HEK293 (cell line): ENCODE data around the gene ASCL5.
A peak's percentile ranks its signal among the peaks of the same experiment; 100 is the strongest.

ENCODE experiments used
- CTCF ChIA-PET: fragments of 350-600 bp; formaldehyde crosslinking; extraction: SDS; loops from one replicate; lab custom pipeline; 2021; ENCODE audit warnings: antibody characterized with exemption; lab: Yijun Ruan, JAX
- POLR2A ChIA-PET: fragments of 300-600 bp; formaldehyde crosslinking; extraction: SDS; loops from one replicate; lab custom pipeline; 2020; ENCODE audit warnings: antibody characterized with exemption, inconsistent platforms; lab: Yijun Ruan, JAX
- H3K27ac ChIP-seq: fragments of 200-500 bp; sonication (Bioruptor generic); 2 replicates; pipeline ENCODE4 v1.5.1; 2014; ENCODE audit warnings: low read depth, low read length, control low read depth, inconsistent platforms; ENCODE audit errors: extremely low read depth
- H3K36me3 ChIP-seq, 2 experiments: fragments of 200-500 bp in 1 of 2; sonication (Bioruptor generic) in 1 of 2; 1 replicate in 1 of 2; 2 replicates in 1 of 2; pipeline ENCODE4 v1.5.1; 2014 to 2017; ENCODE audit warnings: inconsistent platforms in 2 of 2, low read length in 2 of 2; ENCODE audit not compliant: control insufficient read depth in 2 of 2, insufficient read depth in 1 of 2
- H3K4me1 ChIP-seq: fragments of 200-500 bp; sonication (Bioruptor generic); 2 replicates; pipeline ENCODE4 v1.5.1; 2014; ENCODE audit warnings: mild to moderate bottlenecking, low read length, inconsistent platforms; ENCODE audit not compliant: control insufficient read depth, insufficient read depth
- H3K4me3 ChIP-seq: 2 replicates; pipeline ENCODE4 v1.5.1; 2011; ENCODE audit warnings: low read depth, mild to moderate bottlenecking, control low read depth, low read length, moderate library complexity
- H3K9me3 ChIP-seq: fragments of 200-500 bp; sonication (Bioruptor generic); 2 replicates; pipeline ENCODE4 v1.5.1; 2014; ENCODE audit warnings: low read depth, low read length, inconsistent platforms; ENCODE audit not compliant: control insufficient read depth, insufficient read depth
- BCL11A ChIP-seq: fragments of 450-650 bp; formaldehyde crosslinking; IDR thresholded peaks from 2 replicates; pipeline ENCODE4 v1.5.1; 2016; ENCODE audit warnings: low read depth, missing biosample characterization, missing genetic modification characterization
- HOXA7 ChIP-seq: sonication (generic); formaldehyde crosslinking; IDR thresholded peaks from 2 replicates; pipeline ENCODE4 v1.8.1; 2022; ENCODE audit warnings: missing genetic modification reagents, borderline replicate concordance
- KLF1 ChIP-seq: fragments of 450-650 bp; formaldehyde crosslinking; IDR thresholded peaks from 2 replicates; pipeline ENCODE4 v1.5.1; 2016; ENCODE audit warnings: missing biosample characterization, missing genetic modification characterization
- KLF10 ChIP-seq: fragments of 450-650 bp; IDR thresholded peaks from 2 replicates; pipeline ENCODE4 v1.5.1; 2018; ENCODE audit warnings: missing biosample characterization, mild to moderate bottlenecking, missing genetic modification characterization
- KLF9 ChIP-seq: fragments of 450-650 bp; formaldehyde crosslinking; IDR thresholded peaks from 2 replicates; pipeline ENCODE4 v1.5.1; 2016; ENCODE audit warnings: missing biosample characterization, missing genetic modification characterization, low read depth
- ZBTB21 ChIP-seq: fragments of 450-650 bp; formaldehyde crosslinking; IDR thresholded peaks from 2 replicates; pipeline ENCODE4 v1.5.1; 2017; ENCODE audit warnings: missing biosample characterization, missing genetic modification characterization
- ZBTB44 ChIP-seq: fragments of 450-650 bp; IDR thresholded peaks from 2 replicates; pipeline ENCODE4 v1.5.1; 2018; ENCODE audit warnings: missing biosample characterization, mild to moderate bottlenecking, missing genetic modification characterization
- ZBTB7A ChIP-seq: fragments of 450-650 bp; formaldehyde crosslinking; IDR thresholded peaks from 2 replicates; pipeline ENCODE4 v1.5.1; 2016; ENCODE audit warnings: low read depth, missing biosample characterization, missing genetic modification characterization
- ZBTB8A ChIP-seq: fragments of 450-650 bp; formaldehyde crosslinking; IDR thresholded peaks from 2 replicates; pipeline ENCODE4 v1.5.1; 2016; ENCODE audit warnings: missing biosample characterization, missing genetic modification characterization
- ZNF248 ChIP-seq: fragments of 450-650 bp; formaldehyde crosslinking; IDR thresholded peaks from 2 replicates; pipeline ENCODE4 v1.5.1; 2017; ENCODE audit warnings: missing biosample characterization, missing genetic modification characterization
- ZNF292 ChIP-seq: fragments of 450-650 bp; formaldehyde crosslinking; IDR thresholded peaks from 2 replicates; pipeline ENCODE4 v1.5.1; 2016; ENCODE audit warnings: low read depth, missing biosample characterization, missing genetic modification characterization, borderline replicate concordance
- ZNF449 ChIP-seq: fragments of 450-650 bp; formaldehyde crosslinking; IDR thresholded peaks from 2 replicates; pipeline ENCODE4 v1.5.1; 2017; ENCODE audit warnings: missing biosample characterization, mild to moderate bottlenecking, missing genetic modification characterization, moderate library complexity
- ZNF513 ChIP-seq: fragments of 450-650 bp; IDR thresholded peaks from 2 replicates; pipeline ENCODE4 v1.5.1; 2018; ENCODE audit warnings: missing biosample characterization, missing genetic modification characterization
- ZNF529 ChIP-seq: fragments of 450-650 bp; formaldehyde crosslinking; IDR thresholded peaks from 2 replicates; pipeline ENCODE4 v1.5.1; 2017; ENCODE audit warnings: missing genetic modification characterization, missing biosample characterization; ENCODE audit not compliant: insufficient replicate concordance
- ZNF561 ChIP-seq: fragments of 450-650 bp; IDR thresholded peaks from 2 replicates; pipeline ENCODE4 v1.5.1; 2018; ENCODE audit warnings: missing biosample characterization, missing genetic modification characterization, borderline replicate concordance
- ZNF610 ChIP-seq: fragments of 450-650 bp; formaldehyde crosslinking; IDR thresholded peaks from 2 replicates; pipeline ENCODE4 v1.5.1; 2016; ENCODE audit warnings: missing biosample characterization, missing genetic modification characterization, borderline replicate concordance
- ZNF624 ChIP-seq: fragments of 450-650 bp; formaldehyde crosslinking; IDR thresholded peaks from 2 replicates; pipeline ENCODE4 v1.5.1; 2017; ENCODE audit warnings: missing biosample characterization, missing genetic modification characterization
- ZNF747 ChIP-seq: fragments of 450-650 bp; formaldehyde crosslinking; IDR thresholded peaks from 2 replicates; pipeline ENCODE4 v1.5.1; 2016; ENCODE audit warnings: missing biosample characterization, missing genetic modification characterization
- ZNF776 ChIP-seq: fragments of 450-650 bp; formaldehyde crosslinking; IDR thresholded peaks from 2 replicates; pipeline ENCODE4 v1.5.0; 2017; ENCODE audit warnings: missing biosample characterization, missing genetic modification characterization, borderline replicate concordance
- ZNF837 ChIP-seq: fragments of 450-650 bp; formaldehyde crosslinking; IDR thresholded peaks from 2 replicates; pipeline ENCODE4 v1.5.1; 2016; ENCODE audit warnings: missing biosample characterization, missing genetic modification characterization
- ZSCAN23 ChIP-seq: fragments of 450-650 bp; formaldehyde crosslinking; IDR thresholded peaks from 2 replicates; pipeline ENCODE4 v1.5.1; 2016; ENCODE audit warnings: missing biosample characterization, missing genetic modification characterization
- TF ChIP-seq, protein P1 (sequence below): fragments of 450-650 bp; formaldehyde crosslinking; IDR thresholded peaks from 2 replicates; pipeline ENCODE4 v1.5.1; 2016; ENCODE audit warnings: missing biosample characterization, missing genetic modification characterization
- TF ChIP-seq, protein P2 (sequence below): fragments of 450-650 bp; formaldehyde crosslinking; IDR thresholded peaks from 2 replicates; pipeline ENCODE4 v1.5.1; 2016; ENCODE audit warnings: missing biosample characterization, missing genetic modification characterization, borderline replicate concordance

ASCL5 gene

GRCh38 chr1:201111672-201112071, 15.3 kb downstream of the ASCL5 start:
- no peak for TF ChIP-seq ZNF248
- TF ChIP-seq ZNF449 (tag by site-specific recombination) = no peak
- TF ChIP-seq ZNF776 = no peak
- no peak for TF ChIP-seq ZNF624 (tag by site-specific recombination)
- TF ChIP-seq, protein P1, sequence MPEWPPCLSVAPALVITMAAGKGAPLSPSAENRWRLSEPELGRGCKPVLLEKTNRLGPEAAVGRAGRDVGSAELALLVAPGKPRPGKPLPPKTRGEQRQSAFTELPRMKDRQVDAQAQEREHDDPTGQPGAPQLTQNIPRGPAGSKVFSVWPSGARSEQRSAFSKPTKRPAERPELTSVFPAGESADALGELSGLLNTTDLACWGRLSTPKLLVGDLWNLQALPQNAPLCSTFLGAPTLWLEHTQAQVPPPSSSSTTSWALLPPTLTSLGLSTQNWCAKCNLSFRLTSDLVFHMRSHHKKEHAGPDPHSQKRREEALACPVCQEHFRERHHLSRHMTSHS (tag by site-specific recombination) = no peak
- TF ChIP-seq ZNF513 (tag by site-specific recombination) = peak; percentile 77
- no peak for TF ChIP-seq ZBTB21
- Histone ChIP-seq H3K27ac (no peak overlapping the region), H3K36me3 (no peaks in the 10 kb centered on the region), H3K4me1 (no peaks in the 10 kb centered on the region), H3K9me3 (no peaks in the 10 kb centered on the region), H3K4me3 (no peak overlapping the region)
- ChIA-PET CTCF (interaction anchor here (0.9 to 1.1 kb wide), 3 partner anchors 132 to 139 kb away, joined by 4 to 7 read pairs (median 5); no protein-coding TSS in a partner anchor), POLR2A (interaction anchor here (0.7 kb wide), 1 partner anchor 354 kb away, joined by 3 read pairs; no protein-coding TSS in a partner anchor)

DNA sequence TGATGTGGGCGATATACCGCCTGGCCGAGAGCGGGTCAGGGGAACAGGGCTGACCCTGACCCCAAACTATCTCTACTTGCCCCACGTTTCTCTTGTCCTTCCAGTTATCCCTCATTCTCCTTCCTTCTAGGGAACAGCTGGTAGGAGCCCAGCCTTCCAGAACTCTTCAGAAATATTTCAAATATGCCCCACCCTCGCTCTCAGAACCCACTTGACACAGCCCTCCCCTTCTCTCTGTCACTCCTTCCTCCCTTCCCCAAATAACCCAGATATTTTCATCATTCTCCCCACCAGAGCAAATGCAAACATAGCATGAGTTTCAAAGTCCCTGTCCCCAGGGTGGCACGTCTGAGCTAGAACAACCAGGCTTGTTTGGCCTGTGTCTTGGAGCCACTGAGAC, 15.8 kb downstream of the ASCL5 start:
- no peak overlapping the region for H3K4me3 ChIP-seq
- POLR2A ChIA-PET = no interaction called here
- H3K27ac ChIP-seq = no peak overlapping the region
- no peaks in the 10 kb centered on the region for H3K4me1 ChIP-seq
- H3K9me3 ChIP-seq = no peaks in the 10 kb centered on the region
- CTCF ChIA-PET = interaction anchor here (0.9 to 1.1 kb wide), 3 partner anchors 132 to 139 kb away, joined by 4 to 7 read pairs (median 5); no protein-coding TSS in a partner anchor
- no peaks in the 10 kb centered on the region for H3K36me3 ChIP-seq
- no peak for TF ChIP-seq ZNF529 (tag by site-specific recombination)
- no peak for TF ChIP-seq ZBTB8A (tag by site-specific recombination)
- TF ChIP-seq ZNF561 (tag by site-specific recombination) = no peak
- TF ChIP-seq BCL11A (tag by site-specific recombination) = no peak
- no peak for TF ChIP-seq ZNF610 (tag by site-specific recombination)
- TF ChIP-seq, protein P2, sequence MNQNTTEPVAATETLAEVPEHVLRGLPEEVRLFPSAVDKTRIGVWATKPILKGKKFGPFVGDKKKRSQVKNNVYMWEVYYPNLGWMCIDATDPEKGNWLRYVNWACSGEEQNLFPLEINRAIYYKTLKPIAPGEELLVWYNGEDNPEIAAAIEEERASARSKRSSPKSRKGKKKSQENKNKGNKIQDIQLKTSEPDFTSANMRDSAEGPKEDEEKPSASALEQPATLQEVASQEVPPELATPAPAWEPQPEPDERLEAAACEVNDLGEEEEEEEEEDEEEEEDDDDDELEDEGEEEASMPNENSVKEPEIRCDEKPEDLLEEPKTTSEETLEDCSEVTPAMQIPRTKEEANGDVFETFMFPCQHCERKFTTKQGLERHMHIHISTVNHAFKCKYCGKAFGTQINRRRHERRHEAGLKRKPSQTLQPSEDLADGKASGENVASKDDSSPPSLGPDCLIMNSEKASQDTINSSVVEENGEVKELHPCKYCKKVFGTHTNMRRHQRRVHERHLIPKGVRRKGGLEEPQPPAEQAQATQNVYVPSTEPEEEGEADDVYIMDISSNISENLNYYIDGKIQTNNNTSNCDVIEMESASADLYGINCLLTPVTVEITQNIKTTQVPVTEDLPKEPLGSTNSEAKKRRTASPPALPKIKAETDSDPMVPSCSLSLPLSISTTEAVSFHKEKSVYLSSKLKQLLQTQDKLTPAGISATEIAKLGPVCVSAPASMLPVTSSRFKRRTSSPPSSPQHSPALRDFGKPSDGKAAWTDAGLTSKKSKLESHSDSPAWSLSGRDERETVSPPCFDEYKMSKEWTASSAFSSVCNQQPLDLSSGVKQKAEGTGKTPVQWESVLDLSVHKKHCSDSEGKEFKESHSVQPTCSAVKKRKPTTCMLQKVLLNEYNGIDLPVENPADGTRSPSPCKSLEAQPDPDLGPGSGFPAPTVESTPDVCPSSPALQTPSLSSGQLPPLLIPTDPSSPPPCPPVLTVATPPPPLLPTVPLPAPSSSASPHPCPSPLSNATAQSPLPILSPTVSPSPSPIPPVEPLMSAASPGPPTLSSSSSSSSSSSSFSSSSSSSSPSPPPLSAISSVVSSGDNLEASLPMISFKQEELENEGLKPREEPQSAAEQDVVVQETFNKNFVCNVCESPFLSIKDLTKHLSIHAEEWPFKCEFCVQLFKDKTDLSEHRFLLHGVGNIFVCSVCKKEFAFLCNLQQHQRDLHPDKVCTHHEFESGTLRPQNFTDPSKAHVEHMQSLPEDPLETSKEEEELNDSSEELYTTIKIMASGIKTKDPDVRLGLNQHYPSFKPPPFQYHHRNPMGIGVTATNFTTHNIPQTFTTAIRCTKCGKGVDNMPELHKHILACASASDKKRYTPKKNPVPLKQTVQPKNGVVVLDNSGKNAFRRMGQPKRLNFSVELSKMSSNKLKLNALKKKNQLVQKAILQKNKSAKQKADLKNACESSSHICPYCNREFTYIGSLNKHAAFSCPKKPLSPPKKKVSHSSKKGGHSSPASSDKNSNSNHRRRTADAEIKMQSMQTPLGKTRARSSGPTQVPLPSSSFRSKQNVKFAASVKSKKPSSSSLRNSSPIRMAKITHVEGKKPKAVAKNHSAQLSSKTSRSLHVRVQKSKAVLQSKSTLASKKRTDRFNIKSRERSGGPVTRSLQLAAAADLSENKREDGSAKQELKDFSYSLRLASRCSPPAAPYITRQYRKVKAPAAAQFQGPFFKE (tag by site-specific recombination) = no peak
- no peak for TF ChIP-seq ZNF747
- no peak for TF ChIP-seq HOXA7 (CRISPR knock-in tag)
- TF ChIP-seq KLF1 (tag by site-specific recombination) = no peak
- no peak for TF ChIP-seq ZNF837 (tag by site-specific recombination)
- TF ChIP-seq ZBTB44 (tag by site-specific recombination) = no peak
- TF ChIP-seq ZNF292 (tag by site-specific recombination) = no peak
- TF ChIP-seq ZBTB7A (tag by site-specific recombination) = no peak
- TF ChIP-seq KLF10 (tag by site-specific recombination) = no peak
- TF ChIP-seq KLF9 (tag by site-specific recombination) = no peak
- no peak for TF ChIP-seq ZSCAN23 (tag by site-specific recombination)
